ENCODE data around the gene XPR1.

GRCh38 chr1:180779584-180779983 lies 147.8 kb downstream of the XPR1 start:
- TF ChIP-seq CTCF (conservative IDR thresholded peaks at IDR 0.05; ENCODE audit: low read depth, low read length) (no peak), EZH2 (IDR thresholded peaks at IDR 0.05; ENCODE audit: borderline replicate concordance, low read depth, low read length, poor library complexity, severe bottlenecking) (no peak)
